Renal cortex interstitium (tissue), 11 donors: ENCODE data around the gene TSPAN6. TPM values are rescaled to one million over a fixed set of nuclear protein-coding genes. Genes with fewer than 3 reads are reported as not detected.
A peak's percentile ranks its signal among the peaks of the same experiment; 100 is the strongest.

ENCODE experiments used
- DNase-seq, 11 donors: peaks; one replicate each; pipeline ENCODE4 v3.0.0-alpha.2; 2013; ENCODE audit warnings: low read depth in 9 of 11, low spot score in 4 of 11; ENCODE audit errors: extremely low read depth in 1 of 11
- polyA plus RNA-seq, 3 donors: library from polyadenylated mRNA; unstranded; fragments of 120-200 nt; gene quantifications; one replicate each; pipeline ENCODE4 v1.2.1, GENCODE V29; 2013; ENCODE audit not compliant: insufficient read length in 3 of 3

Gene TSPAN6
- polyA plus RNA-seq, 3 donors: 138 to 186 (median 151) TPM

- no peak for DNase-seq
Measured at GRCh38 chrX:100606753-100607152, 29.9 kb downstream of the TSPAN6 start.

GRCh38 chrX:100600758-100601157 lies 35.8 kb downstream of the TSPAN6 start:
- no peak for DNase-seq

- DNase-seq: no peak
Measured at GRCh38 chrX:100600340-100600739, 36.3 kb downstream of the TSPAN6 start.

- DNase-seq: no peak
Measured at GRCh38 chrX:100599456-100599855, 37.1 kb downstream of the TSPAN6 start.

GRCh38 chrX:100596601-100597000 lies 40.0 kb downstream of the TSPAN6 start:
- no peak for DNase-seq

- DNase-seq: no peak
Measured at GRCh38 chrX:100593581-100593980, 43.0 kb downstream of the TSPAN6 start.

GRCh38 chrX:100593126-100593525 lies 43.5 kb downstream of the TSPAN6 start:
- no peak for DNase-seq

- DNase-seq: no peak
Measured at GRCh38 chrX:100591256-100592051, 45.2 kb downstream of the TSPAN6 start.

- DNase-seq: peak in 4 of 11 donors; percentile 6 to 15 (median 10)
Measured at GRCh38 chrX:100587861-100588260, 48.7 kb downstream of the TSPAN6 start.

GRCh38 chrX:100586747-100587146 lies 49.9 kb downstream of the TSPAN6 start:
- no peak for DNase-seq

GRCh38 chrX:100584611-100585010 lies 52.0 kb downstream of the TSPAN6 start, which contains the start of gene TNMD:
Gene TNMD, plus strand, starts transcription at chrX:100584936. Its CDS starts 83 bp downstream, at chrX:100585019.
- no peak for DNase-seq

Other genes with a start within 250 kb of the TSPAN6 start
- gene PCDH19, start 226.5 kb downstream of the TSPAN6 start, polyA plus RNA-seq: 1 to 10 TPM; 2.1 to 3.2 (median 2.8) TPM
- gene TNMD, start 51.9 kb downstream of the TSPAN6 start, polyA plus RNA-seq: 1 to 10 TPM; 1.9 to 3.5 (median 2.6) TPM
- 10 to 100 TPM; 13.4 to 15.0 (median 14.3) TPM for gene SRPX2, start 7.4 kb upstream of the TSPAN6 start, polyA plus RNA-seq
- gene SYTL4, start 95.3 kb upstream of the TSPAN6 start, polyA plus RNA-seq: 10 to 100 TPM; 18.6 to 24.2 (median 21.4) TPM
- 10 to 100 TPM; 20.1 to 22.9 (median 22.6) TPM for gene CSTF2, start 183.6 kb upstream of the TSPAN6 start, polyA plus RNA-seq
- gene NOX1, start 237.6 kb upstream of the TSPAN6 start, polyA plus RNA-seq: under 1 TPM; 0.69 to 0.90 (median 0.79) TPM